H9 (cell line): ENCODE results near the gene KAZN. TPM values are rescaled to one million over a fixed set of nuclear protein-coding genes. Genes with fewer than 3 reads are reported as not detected.

Source experiments
- DNase-seq: peaks from one replicate; pipeline ENCODE4 v3.0.0-alpha.2; 2017
- H2AFZ ChIP-seq: one replicate; pipeline ENCODE4 v1.6.1; 2013; ENCODE audit warnings: mild to moderate bottlenecking, low read length, control low read depth, moderate library complexity
- H2AK5ac ChIP-seq: 2 replicates; pipeline ENCODE4 v1.6.1; 2013; ENCODE audit warnings: low read length, control low read depth, mixed read lengths; ENCODE audit not compliant: insufficient read length
- H2BK120ac ChIP-seq: one replicate; pipeline ENCODE4 v1.6.1; 2013; ENCODE audit warnings: low read depth, mild to moderate bottlenecking, low read length, control low read depth, inconsistent platforms; ENCODE audit not compliant: poor library complexity, severe bottlenecking
- H2BK12ac ChIP-seq: 2 replicates; pipeline ENCODE4 v1.6.1; 2013; ENCODE audit warnings: low read length, control low read depth, mixed read lengths, low read depth; ENCODE audit not compliant: insufficient read length
- H2BK15ac ChIP-seq: 2 replicates; pipeline ENCODE4 v1.6.1; 2013; ENCODE audit warnings: low read depth, low read length, control low read depth
- H2BK20ac ChIP-seq: one replicate; pipeline ENCODE4 v1.6.1; 2013; ENCODE audit warnings: low read depth, mild to moderate bottlenecking, low read length, control low read depth, inconsistent platforms; ENCODE audit not compliant: poor library complexity, severe bottlenecking
- H2BK5ac ChIP-seq: 2 replicates; pipeline ENCODE4 v1.6.1; 2013; ENCODE audit warnings: low read length, control low read depth, mixed read lengths; ENCODE audit not compliant: insufficient read length
- H3K14ac ChIP-seq: 2 replicates; pipeline ENCODE4 v1.6.1; 2013; ENCODE audit warnings: low read length, control low read depth; ENCODE audit not compliant: insufficient read depth
- H3K18ac ChIP-seq: 2 replicates; pipeline ENCODE4 v1.6.1; 2013; ENCODE audit warnings: low read depth, mild to moderate bottlenecking, mixed read lengths, low read length, control low read depth; ENCODE audit not compliant: insufficient read length
- H3K23ac ChIP-seq: 2 replicates; pipeline ENCODE4 v1.6.1; 2013; ENCODE audit warnings: low read length, control low read depth, mixed read lengths, low read depth; ENCODE audit not compliant: insufficient read length
- H3K23me2 ChIP-seq: 2 replicates; pipeline ENCODE4 v1.6.1; 2013; ENCODE audit warnings: low read depth, mild to moderate bottlenecking, mixed read lengths, low read length, control low read depth; ENCODE audit not compliant: insufficient read length, poor library complexity, severe bottlenecking
- H3K27ac ChIP-seq: 2 replicates; pipeline ENCODE4 v1.5.1; 2013; ENCODE audit warnings: low read length, control low read depth, mixed read lengths, low read depth; ENCODE audit not compliant: insufficient read length
- H3K27me3 ChIP-seq: 2 replicates; pipeline ENCODE4 v1.6.1; 2013; ENCODE audit warnings: low read length, control low read depth, inconsistent platforms; ENCODE audit not compliant: insufficient read depth
- H3K4ac ChIP-seq: 2 replicates; pipeline ENCODE4 v1.6.1; 2013; ENCODE audit warnings: low read depth, mild to moderate bottlenecking, control low read depth, inconsistent platforms, low read length, moderate library complexity
- H3K4me1 ChIP-seq: 2 replicates; pipeline ENCODE4 v1.6.1; 2013; ENCODE audit warnings: low read length, control low read depth, inconsistent platforms; ENCODE audit not compliant: insufficient read depth
- H3K4me2 ChIP-seq: 2 replicates; pipeline ENCODE4 v1.6.1; 2013; ENCODE audit warnings: low read length, control low read depth, mixed read lengths; ENCODE audit not compliant: insufficient read length, insufficient read depth
- H3K56ac ChIP-seq: 2 replicates; pipeline ENCODE4 v1.6.1; 2013; ENCODE audit warnings: low read depth, mild to moderate bottlenecking, mixed read lengths, low read length, control low read depth; ENCODE audit not compliant: insufficient read length
- H3K79me1 ChIP-seq: 2 replicates; pipeline ENCODE4 v1.6.1; 2013; ENCODE audit warnings: low read depth, mild to moderate bottlenecking, moderate library complexity, low read length, control low read depth, inconsistent platforms; ENCODE audit not compliant: insufficient read depth, poor library complexity, severe bottlenecking
- H3K79me2 ChIP-seq: 2 replicates; pipeline ENCODE4 v1.6.1; 2013; ENCODE audit warnings: low read length, control low read depth, inconsistent platforms; ENCODE audit not compliant: insufficient read depth
- H3K9ac ChIP-seq: 2 replicates; pipeline ENCODE4 v1.6.1; 2013; ENCODE audit warnings: low read length, control low read depth, mixed read lengths; ENCODE audit not compliant: insufficient read length; ENCODE audit errors: extremely low read depth
- H3K9me3 ChIP-seq: one replicate; pipeline ENCODE4 v1.6.1; 2013; ENCODE audit warnings: low read depth, low read length, inconsistent platforms; ENCODE audit not compliant: control insufficient read depth
- H3T11ph ChIP-seq: one replicate; pipeline ENCODE4 v1.6.1; 2013; ENCODE audit warnings: mild to moderate bottlenecking, low read length, control low read depth, inconsistent platforms
- H4K20me1 ChIP-seq: one replicate; pipeline ENCODE4 v1.6.1; 2013; ENCODE audit not compliant: control insufficient read depth, insufficient read length, insufficient read depth
- H4K5ac ChIP-seq: 2 replicates; pipeline ENCODE4 v1.6.1; 2013; ENCODE audit warnings: low read depth, mild to moderate bottlenecking, mixed read lengths, low read length, control low read depth; ENCODE audit not compliant: insufficient read length
- H4K8ac ChIP-seq: replicated peaks from 2 replicates; pipeline ENCODE4 v1.6.1; 2013; ENCODE audit warnings: low read length, control low read depth, mixed read lengths, low read depth; ENCODE audit not compliant: insufficient read length
- H4K91ac ChIP-seq: 2 replicates; pipeline ENCODE4 v1.6.1; 2013; ENCODE audit warnings: low read depth, mild to moderate bottlenecking, moderate library complexity, mixed read lengths, low read length, control low read depth; ENCODE audit not compliant: insufficient read length
- H3K27ac Mint-ChIP-seq, 3 experiments: 2 replicates in 2 of 3; 3 replicates in 1 of 3; pipeline ENCODE4 v1.8.0; 2020 to 2021; ENCODE audit warnings: mixed read lengths in 3 of 3, mild to moderate bottlenecking in 1 of 3, moderate library complexity in 1 of 3
- H3K27me3 Mint-ChIP-seq: 2 replicates; pipeline ENCODE4 v1.8.0; 2021; ENCODE audit warnings: low read depth, mild to moderate bottlenecking, moderate library complexity, mixed read lengths
- H3K36me3 Mint-ChIP-seq, 3 experiments: 2 replicates in 2 of 3; 3 replicates in 1 of 3; pipeline ENCODE4 v1.8.0; 2020 to 2021; ENCODE audit warnings: low read depth in 3 of 3, mixed read lengths in 3 of 3; ENCODE audit not compliant: insufficient read depth in 1 of 3
- H3K4me1 Mint-ChIP-seq, 2 experiments: 2 replicates each; pipeline ENCODE4 v1.8.0; 2020; ENCODE audit warnings: mixed read lengths in 2 of 2
- H3K4me3 Mint-ChIP-seq, 2 experiments: 2 replicates in 1 of 2; 3 replicates in 1 of 2; pipeline ENCODE4 v1.8.0; 2020 to 2021; ENCODE audit warnings: mild to moderate bottlenecking in 2 of 2, mixed read lengths in 2 of 2, moderate library complexity in 1 of 2
- H3K9me3 Mint-ChIP-seq, 2 experiments: 2 replicates in 1 of 2; 3 replicates in 1 of 2; pipeline ENCODE4 v1.8.0; 2020; ENCODE audit warnings: mild to moderate bottlenecking in 2 of 2, mixed read lengths in 2 of 2, moderate library complexity in 1 of 2
- CTCF ChIP-seq: fragments of 200-600 bp; sonication (generic); conservative IDR thresholded peaks from 3 replicates; pipeline ENCODE4 v1.8.0; 2021; ENCODE audit warnings: antibody characterized with exemption, mild to moderate bottlenecking
- WGBS: extraction: QIAGEN DNeasy Blood & Tissue Kit; methylation state at CpG from one replicate; pipeline ENCODE4 v1.1.7; 2013; ENCODE audit warnings: missing lambda C conversion rate, low lambda C conversion rate, mixed read lengths; ENCODE audit not compliant: insufficient read length; ENCODE audit errors: extremely low coverage; 5-methylcytosine and 5-hydroxymethylcytosine counted together
- total RNA-seq: library from RNA; stranded (reverse); gene quantifications from 2 replicates; pipeline ENCODE4 v1.2.1, GENCODE V29; 2021

Gene KAZN
- total RNA-seq, 1 experiment from 2014 or later, result 7.6 TPM

- Histone ChIP-seq H3K79me2 (no peaks in the 10 kb centered on the region), H3K18ac (no peak overlapping the region), H4K8ac (no peak overlapping the region), H2BK20ac (no peak overlapping the region), H3K14ac (no peak overlapping the region), H3K79me1 (no peaks in the 10 kb centered on the region), H4K5ac (no peak overlapping the region), H3K9ac (no peak overlapping the region), H2BK12ac (no peak overlapping the region), H3K27ac (no peak overlapping the region), H3T11ph (no peak overlapping the region), H3K23me2 (no peaks in the 10 kb centered on the region), H2BK5ac (no peak overlapping the region), H3K4me2 (no peak overlapping the region), H4K91ac (no peak overlapping the region), H2BK120ac (no peak overlapping the region), H3K56ac (no peak overlapping the region), H3K9me3 (no peaks in the 10 kb centered on the region), H4K20me1 (no peaks in the 10 kb centered on the region), H3K4me1 (peaks cover 8% of the 10 kb centered on the region), H2AK5ac (no peak overlapping the region), H2AFZ (no peak overlapping the region), H3K23ac (no peak overlapping the region), H2BK15ac (no peak overlapping the region), H3K27me3 (peaks cover 7% of the 10 kb centered on the region; the same call in 1 of the 2 replicates), H3K4ac (no peak overlapping the region)
- Mint-ChIP-seq H3K27ac (no peak overlapping the region; a peak in 1 of 7 replicates), H3K4me1 (peaks cover 45 to 51% of the 10 kb centered on the region in 2 experiments), H3K9me3 (no peaks in the 10 kb centered on the region; a peak in 1 of 5 replicates), H3K4me3 (no peak overlapping the region), H3K36me3 (no peaks in the 10 kb centered on the region), H3K27me3 (peaks cover 51% of the 10 kb centered on the region)
- WGBS, result no CpG with 5 or more reads among the region's 6 CpGs
- DNase-seq, result no peak
- no peak for TF ChIP-seq CTCF
Measured at GRCh38 chr1:14591600-14591999, 6.9 kb upstream of the KAZN start.
